Colonic mucosa (tissue), 4 donors: ENCODE results near the gene SRGN. TPM values are rescaled to one million over a fixed set of nuclear protein-coding genes. Genes with fewer than 3 reads are reported as not detected.

Experiments
- DNase-seq: peaks from one replicate; pipeline ENCODE4 v3.0.0-alpha.2; 2020
- H3K27ac ChIP-seq: fragments of 200-600 bp; one replicate; pipeline ENCODE4 v1.8.0; 2021
- H3K27me3 ChIP-seq: fragments of 200-600 bp; one replicate; pipeline ENCODE4 v1.8.0; 2021
- H3K36me3 ChIP-seq: fragments of 200-600 bp; one replicate; pipeline ENCODE4 v1.8.0; 2021
- H3K4me1 ChIP-seq: fragments of 200-600 bp; one replicate; pipeline ENCODE4 v1.8.0; 2021; ENCODE audit warnings: mild to moderate bottlenecking
- H3K4me3 ChIP-seq: fragments of 200-600 bp; one replicate; pipeline ENCODE4 v1.8.0; 2021
- H3K9ac ChIP-seq, 2 donors: one replicate each; pipeline ENCODE4 v1.7.0; 2013; ENCODE audit warnings: control low read depth in 2 of 2, low read depth in 2 of 2, low read length in 2 of 2
- H3K9me3 ChIP-seq: fragments of 200-600 bp; one replicate; pipeline ENCODE4 v1.8.0; 2021
- intact Hi-C: fragments of 100-400 bp; cut with DNase I; formaldehyde crosslinking; loops from one replicate; pipeline ENCODE4 v1.14.1; 2022
- total RNA-seq, 2 donors: library from RNA; stranded (reverse); fragmentation: NEBNext Ultra II Directional in 1 of 2; extraction: Animal tissue kit (Norgen Biotek cat#: 25700) in 1 of 2; gene quantifications; one replicate each; pipeline ENCODE4 v1.2.1, GENCODE V29; 2021
- TF ChIP-seq, protein P1 (sequence below): fragments of 200-600 bp; IDR thresholded peaks from one replicate; pipeline ENCODE4 v1.8.0; 2022; ENCODE audit warnings: antibody characterized with exemption, mild to moderate bottlenecking
- donor health status: healthy.
- donor health status: DM: no; HTN: no; CAD: no.
- donor health status: DM: no; HTN: no; CAD: no.

The SRGN gene
- total RNA-seq, 2 donors from 2014 or later, result 14.3 to 57.8 TPM

DNA sequence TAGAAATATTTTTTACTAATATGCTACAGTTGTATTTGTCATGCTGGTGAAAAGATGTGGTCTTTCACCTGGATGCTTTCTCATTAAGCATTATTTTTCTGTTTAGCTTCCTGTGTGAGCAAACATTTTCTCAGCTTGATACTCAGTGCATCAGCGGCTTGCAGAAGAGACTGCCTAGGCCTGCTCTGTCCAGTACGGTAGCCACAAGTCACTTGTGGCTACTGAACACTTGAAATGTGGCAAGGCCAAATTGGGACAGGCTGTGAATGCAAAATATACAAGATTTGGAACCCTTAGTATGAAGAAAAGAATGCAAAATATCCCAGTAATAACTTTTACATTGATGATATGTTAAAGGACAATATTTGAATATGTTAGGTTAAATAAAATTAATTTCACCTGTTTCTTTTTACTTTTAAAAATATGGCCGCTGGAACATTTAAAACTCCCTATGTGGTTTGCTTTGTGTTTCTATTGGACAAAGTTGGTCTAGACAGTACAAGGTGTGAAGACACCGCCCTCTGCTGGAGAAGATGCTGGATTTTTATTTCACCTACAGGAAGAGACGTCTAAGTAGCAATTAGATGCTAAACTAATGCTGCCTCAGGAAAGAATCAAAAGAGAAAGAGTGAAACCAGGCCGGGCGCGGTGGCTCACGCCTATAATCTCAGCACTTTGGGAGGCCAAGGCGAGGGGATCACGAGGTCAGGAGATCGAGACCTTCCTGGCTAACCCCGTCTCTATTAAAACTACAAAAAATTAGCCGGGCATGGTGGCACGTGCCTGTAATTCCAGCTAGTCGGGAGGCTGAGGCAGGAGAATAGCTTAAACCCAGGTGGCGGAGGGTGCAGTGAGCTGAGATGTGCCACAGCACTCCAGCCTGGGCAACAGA lies 5.3 kb downstream of the SRGN start:
- no peaks in the 10 kb centered on the region for H3K4me1 ChIP-seq
- no peaks in the 10 kb centered on the region for H3K9me3 ChIP-seq
- peak; percentile 88 for DNase-seq
- no peaks in the 10 kb centered on the region for H3K36me3 ChIP-seq
- intact Hi-C loops, result loop anchor here (5.0 kb wide), 1 partner anchor 86 kb away; no protein-coding TSS in a partner anchor
- H3K4me3 ChIP-seq, result no peak overlapping the region
- no peaks in the 10 kb centered on the region for H3K27me3 ChIP-seq
- TF ChIP-seq, protein P1, sequence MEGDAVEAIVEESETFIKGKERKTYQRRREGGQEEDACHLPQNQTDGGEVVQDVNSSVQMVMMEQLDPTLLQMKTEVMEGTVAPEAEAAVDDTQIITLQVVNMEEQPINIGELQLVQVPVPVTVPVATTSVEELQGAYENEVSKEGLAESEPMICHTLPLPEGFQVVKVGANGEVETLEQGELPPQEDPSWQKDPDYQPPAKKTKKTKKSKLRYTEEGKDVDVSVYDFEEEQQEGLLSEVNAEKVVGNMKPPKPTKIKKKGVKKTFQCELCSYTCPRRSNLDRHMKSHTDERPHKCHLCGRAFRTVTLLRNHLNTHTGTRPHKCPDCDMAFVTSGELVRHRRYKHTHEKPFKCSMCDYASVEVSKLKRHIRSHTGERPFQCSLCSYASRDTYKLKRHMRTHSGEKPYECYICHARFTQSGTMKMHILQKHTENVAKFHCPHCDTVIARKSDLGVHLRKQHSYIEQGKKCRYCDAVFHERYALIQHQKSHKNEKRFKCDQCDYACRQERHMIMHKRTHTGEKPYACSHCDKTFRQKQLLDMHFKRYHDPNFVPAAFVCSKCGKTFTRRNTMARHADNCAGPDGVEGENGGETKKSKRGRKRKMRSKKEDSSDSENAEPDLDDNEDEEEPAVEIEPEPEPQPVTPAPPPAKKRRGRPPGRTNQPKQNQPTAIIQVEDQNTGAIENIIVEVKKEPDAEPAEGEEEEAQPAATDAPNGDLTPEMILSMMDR, result peak; percentile 68
- no peak overlapping the region for H3K9ac ChIP-seq
- H3K27ac ChIP-seq, result no peak overlapping the region

DNA sequence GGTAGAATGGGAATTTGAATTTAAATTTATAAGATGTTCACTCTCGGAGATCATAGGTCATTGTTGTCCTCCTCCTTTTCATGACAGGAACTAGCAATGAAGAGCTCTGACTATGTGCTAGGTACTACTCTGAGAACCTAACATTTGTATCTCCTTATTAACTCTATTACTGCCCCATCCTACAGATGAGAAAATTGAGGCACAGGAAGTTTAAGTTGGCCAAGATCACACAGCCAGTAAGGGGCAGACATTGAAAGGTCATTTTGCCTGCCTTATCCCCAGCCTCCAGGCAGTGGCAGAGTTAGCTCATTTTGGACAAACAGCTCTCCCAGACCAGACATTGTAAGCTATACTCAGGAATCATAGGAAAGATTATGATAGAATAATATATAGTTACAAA lies 6.0 kb downstream of the SRGN start:
- H3K9ac ChIP-seq, result no peak overlapping the region
- intact Hi-C loops, result loop anchor here (5.0 kb wide), 1 partner anchor 87 kb away; no protein-coding TSS in a partner anchor
- TF ChIP-seq, protein P1, result no peak
- no peak for DNase-seq
- H3K27ac ChIP-seq, result no peak overlapping the region
- H3K27me3 ChIP-seq, result no peaks in the 10 kb centered on the region
- H3K36me3 ChIP-seq, result no peaks in the 10 kb centered on the region
- no peak overlapping the region for H3K4me3 ChIP-seq
- H3K9me3 ChIP-seq, result no peaks in the 10 kb centered on the region
- H3K4me1 ChIP-seq, result no peaks in the 10 kb centered on the region

DNA sequence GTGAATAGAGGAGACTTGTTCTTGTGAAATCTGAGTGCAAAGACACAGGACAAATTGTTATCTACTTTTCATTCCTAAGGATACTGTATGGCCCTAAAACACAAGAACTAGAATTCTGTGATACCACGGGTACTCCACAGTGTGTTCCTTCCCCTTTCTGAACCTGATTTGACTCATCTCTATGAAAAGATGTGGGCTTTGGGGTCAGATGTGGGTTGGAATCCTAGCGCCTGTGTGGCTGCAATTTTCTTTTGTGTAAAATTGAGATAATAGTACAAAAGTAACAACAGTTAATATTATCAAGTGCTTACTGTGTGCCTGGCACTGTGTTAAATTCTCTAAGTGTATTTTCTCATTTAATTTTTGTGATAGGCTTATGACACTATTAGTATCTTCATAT lies 8.1 kb downstream of the SRGN start:
- no peak overlapping the region for H3K9ac ChIP-seq
- no peaks in the 10 kb centered on the region for H3K4me1 ChIP-seq
- no peaks in the 10 kb centered on the region for H3K9me3 ChIP-seq
- H3K36me3 ChIP-seq, result no peaks in the 10 kb centered on the region
- no peak overlapping the region for H3K4me3 ChIP-seq
- no peaks in the 10 kb centered on the region for H3K27me3 ChIP-seq
- TF ChIP-seq, protein P1, result no peak
- no peak overlapping the region for H3K27ac ChIP-seq
- intact Hi-C loops, result no loop called here
- no peak for DNase-seq

DNA sequence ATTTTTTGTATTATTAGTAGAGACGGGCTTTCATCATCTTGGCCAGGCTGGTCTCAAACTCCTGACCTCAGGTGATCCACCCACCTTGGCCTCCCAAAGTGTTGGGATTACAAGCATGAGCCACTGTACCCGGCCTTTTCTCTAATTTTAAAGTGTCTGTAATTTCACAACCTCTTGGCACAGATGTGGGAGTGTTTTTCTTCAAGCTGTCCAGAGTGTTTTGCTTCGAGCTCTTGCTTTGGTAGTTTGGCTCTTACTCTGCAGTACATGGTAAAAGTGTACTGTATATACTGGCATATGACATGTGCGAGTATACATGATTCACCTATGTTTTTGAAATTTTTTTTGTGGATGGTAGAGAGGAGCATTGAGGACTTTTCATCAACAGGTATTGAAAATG lies 9.8 kb downstream of the SRGN start:
- no peaks in the 10 kb centered on the region for H3K9me3 ChIP-seq
- intact Hi-C loops, result no loop called here

DNA sequence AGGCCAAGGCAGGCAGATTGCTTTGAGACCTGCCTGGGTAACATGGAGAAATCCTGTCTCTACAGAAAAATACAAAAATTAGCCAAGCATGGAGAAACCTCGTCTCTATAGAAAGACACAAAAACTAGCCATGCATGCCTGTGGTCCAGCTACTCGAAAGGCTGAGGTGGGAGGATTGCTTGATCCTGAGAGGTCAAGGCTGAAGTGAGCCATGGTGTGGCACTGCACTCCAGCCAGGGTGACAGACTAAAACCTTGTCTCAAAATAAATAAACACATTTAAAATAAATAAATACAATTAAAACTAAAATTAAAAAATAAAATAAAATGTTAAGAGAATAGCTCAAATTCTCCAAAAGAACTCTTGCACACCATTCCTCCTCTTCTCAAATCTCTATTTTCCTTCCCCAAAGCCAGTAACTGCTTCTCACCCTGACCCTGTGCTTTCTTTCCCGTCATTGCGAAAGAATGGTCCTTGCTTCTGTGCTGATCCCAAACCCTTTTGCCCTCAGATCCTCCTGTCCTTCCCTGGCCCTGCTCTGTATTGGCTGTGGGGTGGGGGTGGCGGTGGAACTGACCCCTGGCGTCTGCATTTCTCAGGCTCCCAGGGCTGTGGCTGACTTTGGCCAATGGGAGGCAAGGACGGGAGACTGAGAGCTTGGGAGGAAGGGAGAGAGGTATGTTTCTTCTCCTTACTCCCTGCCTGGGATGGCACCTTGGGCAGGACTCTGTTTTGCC lies 12.4 kb downstream of the SRGN start:
- intact Hi-C loops, result no loop called here

More for the DNA sequence above, 9.8 kb downstream of the SRGN start:
- TF ChIP-seq, protein P1, result no peak
- no peaks in the 10 kb centered on the region for H3K36me3 ChIP-seq
- no peak overlapping the region for H3K9ac ChIP-seq
- DNase-seq, result no peak
- no peak overlapping the region for H3K4me3 ChIP-seq
- no peaks in the 10 kb centered on the region for H3K4me1 ChIP-seq
- H3K27me3 ChIP-seq, result no peaks in the 10 kb centered on the region
- no peak overlapping the region for H3K27ac ChIP-seq

More for the DNA sequence above, 12.4 kb downstream of the SRGN start:
- no peak overlapping the region for H3K27ac ChIP-seq
- TF ChIP-seq, protein P1, result no peak
- DNase-seq, result no peak
- H3K36me3 ChIP-seq, result no peaks in the 10 kb centered on the region
- H3K4me3 ChIP-seq, result no peak overlapping the region
- H3K27me3 ChIP-seq, result no peaks in the 10 kb centered on the region
- no peaks in the 10 kb centered on the region for H3K4me1 ChIP-seq
- no peaks in the 10 kb centered on the region for H3K9me3 ChIP-seq
- H3K9ac ChIP-seq, result no peak overlapping the region
